GM18868 (cell line): Measurements from ENCODE around the gene RNASE9.
"Not testable (repeated sequence)": the region's sequence is repeated elsewhere in the genome, so short reads cannot be mapped to it uniquely, and the experiment has no call there.

Experiments used
- ATAC-seq: cut with Tn5 transposase; IDR thresholded peaks from one replicate; pipeline ENCODE4 v1.9.1; 2021; ENCODE audit warnings: mild to moderate bottlenecking, moderate library complexity; ENCODE audit not compliant: unreplicated experiment

The RNASE9 gene

DNA sequence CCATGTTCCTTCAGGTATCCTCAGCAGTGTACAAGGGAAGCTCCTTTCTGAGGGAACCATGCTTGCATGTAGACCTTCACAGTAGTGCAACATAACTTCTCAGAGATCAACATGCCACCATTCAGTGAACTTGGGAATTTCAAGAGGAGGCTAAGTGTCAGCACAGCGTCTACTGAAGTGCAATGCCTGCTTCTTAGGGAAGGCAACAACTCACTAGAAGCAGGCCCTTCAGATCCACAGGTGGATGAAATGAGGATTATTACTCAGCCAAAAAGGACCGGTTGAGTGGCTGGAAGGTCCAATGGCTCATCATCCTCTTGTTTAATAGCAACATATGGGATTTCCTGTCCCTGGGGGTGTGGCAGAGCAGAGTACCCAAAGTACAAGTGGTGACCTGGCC, 36.8 kb downstream of the RNASE9 start:
- ATAC-seq = no peak

DNA sequence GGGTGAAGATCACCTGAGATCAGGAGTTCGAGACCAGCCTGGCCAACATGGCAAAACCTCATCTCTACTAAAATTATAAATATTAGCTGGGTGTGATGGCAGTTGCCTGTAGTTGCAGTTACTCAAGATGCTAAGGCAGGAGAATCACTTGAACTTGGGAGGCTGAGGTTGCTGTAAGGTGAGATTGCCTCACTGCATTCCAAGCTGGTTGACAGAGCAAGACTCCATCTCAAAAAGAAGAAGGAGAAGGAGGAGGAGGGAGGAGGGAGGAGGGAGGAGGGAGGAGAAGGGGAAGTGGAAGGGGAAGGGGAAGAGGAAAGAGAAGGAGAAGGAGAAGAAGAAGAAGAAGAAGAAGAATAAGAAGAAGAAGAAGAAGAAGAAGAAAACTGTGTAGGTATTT, 38.5 kb downstream of the RNASE9 start:
- ATAC-seq = no peak

DNA sequence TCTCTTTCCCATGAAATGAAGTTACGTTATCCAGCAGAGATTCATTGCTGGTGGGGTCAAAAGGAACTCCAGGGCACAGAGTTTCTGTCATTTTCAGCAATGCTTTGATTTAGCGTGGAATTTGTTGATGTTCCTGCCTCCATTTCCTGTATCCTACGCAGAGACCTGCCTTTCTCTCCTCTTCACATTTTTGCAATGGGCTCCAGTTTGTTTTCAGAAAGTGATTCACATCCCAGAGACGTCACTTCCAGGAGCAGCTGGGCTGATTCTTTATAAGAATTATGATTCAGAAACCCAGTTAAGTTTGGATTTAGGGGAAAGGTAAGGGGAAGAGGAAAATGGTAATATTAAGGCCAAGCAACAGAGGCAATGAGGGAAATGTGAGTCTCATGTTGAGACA, 43.9 kb downstream of the RNASE9 start:
- ATAC-seq = no peak

DNA sequence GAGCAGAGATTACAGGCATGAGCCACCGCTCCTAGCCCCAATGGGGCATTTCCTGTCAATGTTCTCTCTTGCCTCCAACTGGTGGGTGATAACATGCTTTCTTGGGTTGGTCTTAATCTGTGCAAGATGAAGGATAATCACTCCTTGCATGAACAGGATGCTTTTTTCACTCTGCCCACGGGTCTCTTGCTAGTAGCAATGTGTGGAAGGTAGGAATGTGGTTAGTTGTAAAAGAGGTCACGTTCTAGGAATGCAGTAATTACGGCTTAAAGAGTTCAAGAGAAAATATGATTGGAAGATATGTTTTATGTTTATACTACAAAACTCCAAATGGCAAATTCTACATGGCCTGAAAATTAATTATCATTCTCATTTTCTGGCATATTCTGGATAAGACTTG, 45.0 kb downstream of the RNASE9 start:
- no peak for ATAC-seq

DNA sequence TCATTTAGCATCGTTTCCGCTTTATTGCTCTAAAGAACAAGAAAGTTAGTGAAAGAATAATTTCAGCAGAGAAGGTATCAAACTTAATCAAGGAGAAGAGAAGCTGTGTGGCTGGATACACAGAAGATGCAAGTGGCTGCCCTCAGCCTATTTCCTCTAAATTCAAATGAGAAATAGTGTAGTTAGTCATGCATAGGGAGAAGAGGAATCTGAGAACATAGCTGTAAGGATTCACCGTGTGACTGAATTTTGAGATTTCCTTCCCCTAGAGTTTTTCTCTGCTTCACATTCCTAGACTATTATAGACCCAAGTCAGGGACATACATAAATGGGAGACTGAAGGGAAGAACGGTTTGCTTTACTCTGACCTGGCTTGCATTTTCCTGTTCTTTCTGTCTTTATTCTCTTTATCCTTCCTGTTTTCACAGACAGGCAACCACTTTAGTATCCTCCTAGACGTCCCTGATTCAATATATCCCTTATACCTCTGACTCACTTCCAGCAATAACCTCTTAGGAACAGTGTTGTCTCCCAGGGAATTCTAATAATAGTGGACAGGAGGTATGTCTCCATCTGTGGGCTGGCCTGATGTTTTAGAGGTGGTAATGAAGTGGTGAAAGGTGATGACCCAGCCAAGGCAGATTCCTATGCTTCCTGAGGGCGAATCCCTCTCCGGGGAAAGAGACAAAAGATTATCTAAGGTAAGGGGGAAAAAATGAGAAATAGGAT, 48.5 kb downstream of the RNASE9 start:
- ATAC-seq = no peak

DNA sequence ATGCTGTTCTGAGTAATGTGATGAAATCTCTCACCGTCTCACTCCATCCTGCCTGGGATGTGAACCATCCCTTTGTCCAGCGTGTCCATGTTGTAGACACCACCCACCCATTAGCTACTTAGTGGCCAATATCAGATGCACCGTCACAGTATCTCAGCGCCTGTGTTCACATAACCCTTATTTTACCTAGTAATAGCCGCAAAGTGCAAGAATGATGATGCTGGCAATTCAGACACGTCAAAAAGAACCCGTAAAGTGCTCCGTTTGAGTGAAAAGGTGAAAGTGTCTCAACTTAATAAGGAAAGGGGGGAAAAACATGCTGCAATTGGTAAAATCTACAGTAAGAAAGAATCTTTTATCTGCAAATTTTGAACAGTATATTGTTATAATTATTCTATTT, 52.5 kb downstream of the RNASE9 start:
- ATAC-seq = no peak

DNA sequence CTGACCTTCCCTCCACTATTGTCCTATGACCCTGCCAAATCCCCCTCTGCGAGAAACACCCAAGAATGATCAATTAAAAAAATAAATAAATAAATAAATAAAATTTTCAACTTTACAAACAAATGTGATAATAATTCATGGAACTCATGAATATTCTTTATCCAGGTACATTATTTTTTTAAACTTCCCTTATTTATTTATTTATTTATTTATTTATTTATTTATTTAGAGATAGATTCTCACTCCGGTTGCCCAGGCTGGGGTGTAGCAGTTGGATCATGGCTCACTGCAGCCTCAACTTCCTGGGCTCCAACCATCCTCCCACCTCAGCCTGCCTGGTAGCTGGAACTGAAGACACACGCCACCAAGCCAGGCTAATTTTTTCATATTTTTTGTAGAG, 53.3 kb downstream of the RNASE9 start:
- not testable (repeated sequence) for ATAC-seq

DNA sequence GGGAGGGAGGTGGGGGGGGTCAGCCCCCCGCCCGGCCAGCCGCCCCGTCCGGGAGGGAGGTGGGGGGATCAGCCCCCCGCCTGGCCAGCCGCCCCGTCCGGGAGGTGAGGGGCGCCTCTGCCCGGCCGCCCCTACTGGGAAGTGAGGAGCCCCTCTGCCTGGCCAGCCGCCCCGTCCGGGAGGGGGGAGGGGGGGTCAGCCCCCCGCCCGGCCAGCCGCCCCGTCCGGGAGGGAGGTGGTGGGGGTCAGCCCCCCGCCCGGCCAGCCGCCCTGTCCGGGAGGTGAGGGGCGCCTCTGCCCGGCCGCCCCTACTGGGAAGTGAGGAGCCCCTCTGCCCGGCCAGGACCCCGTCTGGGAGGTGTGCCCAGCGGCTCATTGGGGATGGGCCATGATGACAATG, 54.1 kb downstream of the RNASE9 start:
- not testable (repeated sequence) for ATAC-seq

DNA sequence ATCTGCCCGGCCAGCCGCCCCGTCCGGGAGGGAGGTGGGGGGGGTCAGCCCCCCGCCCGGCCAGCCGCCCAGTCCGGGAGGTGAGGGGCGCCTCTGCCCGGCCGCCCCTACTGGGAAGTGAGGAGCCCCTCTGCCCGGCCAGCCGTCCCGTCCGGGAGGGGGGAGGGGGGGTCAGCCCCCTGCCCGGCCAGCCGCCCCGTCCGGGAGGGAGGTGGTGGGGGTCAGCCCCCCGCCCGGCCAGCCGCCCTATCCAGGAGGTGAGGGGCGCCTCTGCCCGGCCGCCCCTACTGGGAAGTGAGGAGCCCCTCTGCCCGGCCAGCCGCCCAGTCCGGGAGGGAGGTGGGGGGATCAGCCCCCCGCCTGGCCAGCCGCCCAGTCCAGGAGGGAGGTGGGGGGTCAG, 54.6 kb downstream of the RNASE9 start:
- ATAC-seq = not testable (repeated sequence)
